HG03342 (cell line): ENCODE results near the gene PPP2R2B.
"Not testable (repeated sequence)": the region's sequence is repeated elsewhere in the genome, so short reads cannot be mapped to it uniquely, and the experiment has no call there.

Experiments used
- ATAC-seq: cut with Tn5 transposase; IDR thresholded peaks from one replicate; pipeline ENCODE4 v1.9.1; 2021; ENCODE audit warnings: mild to moderate bottlenecking, moderate library complexity; ENCODE audit not compliant: unreplicated experiment

The PPP2R2B gene

DNA sequence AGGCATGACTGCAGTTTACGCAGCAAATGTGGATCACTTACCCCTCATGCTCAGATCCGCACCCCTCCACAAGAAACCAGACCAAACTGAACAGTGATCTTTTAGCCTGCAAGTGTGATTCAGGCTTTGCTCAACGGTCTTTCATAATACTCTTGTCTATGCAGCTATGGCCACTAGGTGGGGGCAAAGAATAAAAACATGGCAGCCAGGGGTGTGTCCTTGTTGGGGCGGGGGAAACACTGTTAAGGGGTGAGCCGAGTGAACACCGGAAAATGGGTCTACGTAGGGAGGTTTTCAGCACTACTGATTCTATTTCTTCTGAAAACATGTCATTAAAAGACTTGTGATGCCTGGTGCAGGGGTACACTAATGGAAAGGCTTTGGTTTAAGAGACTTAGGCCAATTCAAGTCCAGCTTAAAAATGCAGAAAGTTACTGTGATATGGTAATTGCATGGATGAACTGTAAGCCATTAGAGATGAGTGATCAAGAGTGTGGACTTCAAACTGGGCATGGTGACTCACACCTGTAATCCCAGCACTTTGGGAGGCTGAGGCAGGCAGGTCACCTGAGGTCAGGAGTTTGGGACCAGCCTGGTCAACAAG is 312.7 kb downstream of the PPP2R2B start:
- peak; percentile 97 for ATAC-seq

DNA sequence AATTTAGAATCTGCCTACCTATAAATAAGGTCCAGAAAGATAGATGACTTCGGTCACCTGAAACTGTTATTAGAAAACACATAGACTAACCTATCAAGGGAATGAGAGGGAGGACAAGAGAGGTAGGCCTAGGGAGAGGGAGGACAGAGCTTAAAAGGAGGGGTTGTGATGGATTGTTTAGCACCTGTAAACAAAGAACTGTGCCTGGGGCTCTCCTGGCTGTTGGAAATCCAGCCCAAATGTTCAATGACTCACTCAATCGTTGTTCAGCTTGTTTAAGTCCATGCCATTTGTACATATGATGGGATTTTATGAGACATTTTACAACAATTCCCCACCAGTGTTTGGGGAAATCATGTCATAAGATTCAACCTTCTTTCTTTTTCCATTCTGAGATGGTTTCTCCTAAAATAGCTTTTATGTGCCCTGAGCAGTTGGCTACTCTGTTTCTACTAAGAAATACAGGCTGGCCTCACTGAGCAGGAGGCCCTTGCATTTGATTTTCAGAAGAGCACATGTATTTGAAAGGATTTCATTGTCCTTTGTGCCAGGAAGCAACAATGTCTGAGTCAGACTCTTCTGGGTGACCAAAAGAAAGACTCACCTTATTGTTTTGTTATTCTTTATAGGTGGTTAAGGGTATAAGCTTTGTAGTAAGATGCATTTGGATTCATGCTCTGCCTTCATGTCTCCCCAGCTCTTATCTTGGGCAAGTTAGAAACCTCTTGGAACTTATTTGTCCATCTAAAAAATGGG is 314.4 kb downstream of the PPP2R2B start:
- ATAC-seq, result no peak

DNA sequence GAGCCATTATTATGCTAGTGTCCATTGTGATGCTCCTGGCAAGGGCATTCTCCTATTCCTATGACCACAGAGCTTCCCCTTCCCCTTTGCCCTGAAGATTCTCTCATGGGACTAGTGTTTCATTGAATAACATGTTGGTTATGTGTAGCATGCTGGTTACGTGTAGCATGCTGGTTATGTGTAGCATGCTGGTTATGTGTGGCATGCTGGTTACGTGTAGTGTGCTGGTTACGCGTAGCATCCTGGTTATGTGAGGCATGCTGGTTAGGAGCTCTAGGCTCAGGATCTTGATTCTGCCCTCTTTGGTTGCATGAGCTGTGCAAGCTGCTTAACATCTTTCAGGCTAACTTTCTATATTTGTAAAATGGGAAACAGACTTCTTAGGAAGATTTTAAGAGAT is 316.1 kb downstream of the PPP2R2B start:
- ATAC-seq, result no peak

DNA sequence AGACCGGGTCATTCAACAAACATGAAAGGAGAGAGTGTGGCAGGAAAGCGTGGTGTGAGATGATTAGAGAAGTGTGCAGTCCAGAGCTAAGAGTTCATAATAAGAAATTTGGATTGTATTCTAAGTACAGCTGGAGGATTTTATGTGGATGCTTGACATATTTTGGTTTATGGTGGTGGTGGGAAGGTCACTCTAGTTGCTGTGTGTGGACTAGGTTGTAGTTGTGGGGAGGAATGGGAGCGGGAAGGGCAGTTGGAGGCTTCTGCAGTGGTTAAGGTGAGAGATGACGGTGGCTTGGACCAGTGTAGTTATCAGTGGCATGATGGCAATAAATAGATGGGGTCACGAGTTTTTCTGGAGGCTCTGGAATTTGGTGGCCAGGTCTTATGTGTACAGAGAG is 316.8 kb downstream of the PPP2R2B start:
- ATAC-seq, result no peak

DNA sequence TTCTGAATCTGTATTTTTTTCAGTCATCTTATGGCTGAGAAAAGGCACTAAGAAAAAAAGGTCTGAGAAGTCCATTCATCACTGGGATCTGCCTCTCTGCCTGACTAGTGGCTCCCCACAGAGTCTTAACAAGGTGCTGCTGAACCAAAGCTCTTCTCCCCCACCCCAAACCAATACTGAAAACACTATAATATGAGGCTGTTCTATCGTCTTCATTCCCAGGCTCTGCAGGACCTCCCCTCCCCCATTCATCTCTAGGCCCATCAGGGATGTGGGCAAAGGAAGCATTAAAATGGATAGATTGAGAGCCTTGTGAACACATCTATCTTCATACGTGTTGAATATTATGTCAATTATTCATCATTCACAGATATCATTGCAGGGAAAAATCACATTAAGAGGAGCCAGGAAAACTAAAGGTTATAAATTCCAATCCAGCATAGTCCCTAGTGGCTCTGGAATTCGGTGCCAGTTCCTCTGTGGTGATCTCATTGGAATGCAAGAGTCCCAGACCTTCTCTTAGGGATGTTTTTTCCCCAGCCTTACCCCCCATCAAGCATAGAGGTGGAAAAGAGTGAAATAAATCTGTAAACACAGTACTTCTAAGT is 318.2 kb downstream of the PPP2R2B start:
- no peak for ATAC-seq

DNA sequence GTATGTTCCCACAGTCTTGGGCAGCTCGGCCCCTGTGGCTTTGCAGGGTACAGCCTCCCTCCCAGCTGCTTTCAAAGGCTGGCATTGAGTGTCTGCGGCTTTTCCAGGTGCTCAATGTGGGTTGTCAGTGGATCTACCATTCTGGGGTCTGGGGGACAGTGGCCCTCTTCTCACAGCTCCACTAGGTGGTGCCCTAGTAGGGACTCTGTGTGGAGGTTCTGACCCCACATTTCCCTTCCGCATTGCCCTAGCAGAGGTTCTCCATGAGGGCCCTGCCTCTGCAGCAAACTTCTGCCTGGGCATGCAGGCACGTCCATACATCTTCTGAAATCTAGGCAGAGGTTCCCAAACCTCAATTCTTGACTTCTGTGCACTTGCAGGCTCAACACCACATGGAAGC is 321.7 kb downstream of the PPP2R2B start:
- ATAC-seq, result not testable (repeated sequence)

DNA sequence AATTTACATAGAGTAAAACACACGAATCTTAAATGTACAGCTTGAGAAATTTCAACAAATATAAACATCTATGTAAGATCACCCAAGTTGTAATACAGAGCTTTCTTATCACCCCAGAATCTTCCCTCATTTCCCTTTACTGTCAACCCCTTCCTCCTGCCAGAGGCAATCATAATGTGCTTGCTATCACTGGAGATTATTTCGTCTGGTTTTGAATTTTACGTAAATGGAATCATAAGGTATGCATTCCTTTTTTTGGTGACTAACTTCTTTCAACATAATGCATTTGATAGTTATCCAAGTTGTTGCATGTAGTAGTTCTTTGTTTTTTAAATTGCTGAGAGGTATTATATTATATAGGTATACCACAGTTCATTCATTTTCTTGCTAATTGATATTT is 325.1 kb downstream of the PPP2R2B start:
- ATAC-seq, result no peak

DNA sequence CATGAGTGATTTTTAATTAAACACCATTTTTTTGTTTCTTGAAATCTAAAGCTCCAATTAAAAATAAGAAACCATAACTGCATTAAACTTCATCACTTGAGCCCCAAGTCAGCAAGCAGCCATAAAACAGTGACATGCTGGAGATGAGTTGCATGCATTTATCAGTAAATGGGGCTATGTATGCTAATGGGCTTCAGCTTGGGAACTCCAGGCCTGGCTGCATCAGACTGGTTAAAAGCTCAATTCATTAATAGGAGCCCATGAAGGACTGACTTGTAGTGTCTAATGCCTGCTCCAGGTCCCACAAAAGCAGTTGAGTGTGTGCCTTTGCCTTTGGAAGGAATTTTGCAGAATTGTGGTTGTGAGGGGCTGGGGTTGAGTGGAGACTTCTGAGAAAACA is 328.9 kb downstream of the PPP2R2B start:
- no peak for ATAC-seq

DNA sequence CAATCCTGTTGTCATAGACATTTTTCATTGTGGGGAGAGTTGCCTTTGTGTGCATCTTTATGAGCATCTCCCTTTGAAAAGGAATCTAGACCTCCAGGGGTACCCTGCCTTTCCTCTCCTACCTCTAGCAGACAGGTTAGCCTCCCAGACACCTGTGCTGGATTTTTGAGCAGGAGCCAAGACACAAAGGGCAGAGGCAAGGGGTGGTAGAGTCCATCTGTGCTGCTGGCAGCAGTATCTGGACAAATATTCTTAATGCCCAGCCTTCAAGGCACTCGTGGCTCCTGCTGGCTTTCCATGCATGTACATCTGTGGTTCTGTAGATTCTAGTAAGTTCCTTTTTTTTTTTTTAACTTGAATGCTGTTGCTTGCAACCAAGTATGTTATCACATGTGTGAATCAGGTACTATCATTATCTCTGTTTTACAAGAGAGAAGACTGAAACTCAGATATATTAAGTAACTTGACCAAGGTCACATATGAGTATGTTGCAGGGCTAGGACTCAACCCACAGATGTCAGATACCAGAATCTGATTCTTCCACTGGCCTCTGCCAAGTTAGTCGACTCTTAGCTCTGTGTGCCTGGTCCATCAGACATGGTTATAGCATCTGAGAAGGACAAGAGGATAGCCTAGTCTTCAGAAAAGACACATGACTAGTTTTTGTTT is 329.6 kb downstream of the PPP2R2B start:
- no peak for ATAC-seq

DNA sequence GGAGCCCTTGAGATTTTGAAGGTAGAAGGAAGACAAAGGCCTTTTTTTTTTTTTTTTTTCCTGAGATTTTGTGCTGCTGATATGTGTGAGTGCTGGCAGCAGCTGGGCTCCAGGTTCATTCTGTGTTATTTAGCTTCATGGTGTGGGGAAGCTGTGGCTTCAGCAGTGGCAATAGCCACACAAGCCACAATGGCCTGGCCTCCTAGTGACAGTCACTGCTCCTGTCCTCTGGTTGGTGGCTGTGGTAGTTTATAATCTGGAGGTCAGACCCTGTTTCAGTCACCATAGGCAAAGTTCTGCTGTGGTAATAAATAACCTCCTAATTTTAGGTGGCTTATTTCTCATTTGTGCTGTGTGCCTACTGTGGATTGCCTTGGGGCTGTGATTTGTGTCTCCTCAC is 334.3 kb downstream of the PPP2R2B start:
- ATAC-seq, result no peak

DNA sequence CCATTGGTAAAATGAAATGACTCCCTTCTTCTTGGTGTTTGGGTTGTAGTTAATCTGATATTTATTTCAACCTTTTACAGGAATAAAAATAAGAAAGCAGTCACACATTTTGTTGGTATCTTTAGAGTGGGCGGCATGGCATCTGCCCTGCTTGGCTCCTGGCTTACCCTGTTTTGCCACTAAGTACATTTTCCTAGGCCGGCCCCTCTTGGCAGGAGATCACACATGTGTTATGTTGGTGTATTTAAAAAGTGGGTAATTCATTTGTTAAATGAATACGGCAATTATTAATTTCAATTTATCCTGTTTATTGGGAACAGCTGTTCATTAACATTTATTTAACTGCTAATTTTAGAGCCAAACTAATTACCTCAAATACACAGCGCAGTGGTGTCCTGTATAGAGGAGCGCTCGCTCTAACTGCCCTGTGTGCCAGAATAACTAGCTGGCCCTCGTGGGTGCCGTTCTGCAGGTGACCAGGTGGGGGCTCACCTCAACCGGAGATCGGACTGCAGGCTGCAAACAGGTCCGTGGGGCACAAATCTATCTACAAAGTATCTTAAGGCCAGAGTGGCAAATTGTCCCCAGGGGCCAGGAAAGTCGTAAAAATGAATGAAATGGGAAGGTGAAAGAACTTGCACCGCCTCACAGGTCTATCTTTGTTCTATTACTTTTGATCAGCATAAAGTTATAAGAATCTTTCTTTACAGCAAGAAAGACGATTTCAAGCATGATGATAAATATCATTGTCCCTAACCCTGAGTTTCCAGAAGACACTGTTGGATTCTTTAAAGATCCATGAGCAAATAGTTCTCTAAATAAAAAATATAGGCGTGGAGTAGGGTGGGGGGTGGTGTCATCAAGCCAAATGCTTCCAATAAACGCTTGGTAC is 336.4 kb downstream of the PPP2R2B start:
- peak; percentile 100 for ATAC-seq

DNA sequence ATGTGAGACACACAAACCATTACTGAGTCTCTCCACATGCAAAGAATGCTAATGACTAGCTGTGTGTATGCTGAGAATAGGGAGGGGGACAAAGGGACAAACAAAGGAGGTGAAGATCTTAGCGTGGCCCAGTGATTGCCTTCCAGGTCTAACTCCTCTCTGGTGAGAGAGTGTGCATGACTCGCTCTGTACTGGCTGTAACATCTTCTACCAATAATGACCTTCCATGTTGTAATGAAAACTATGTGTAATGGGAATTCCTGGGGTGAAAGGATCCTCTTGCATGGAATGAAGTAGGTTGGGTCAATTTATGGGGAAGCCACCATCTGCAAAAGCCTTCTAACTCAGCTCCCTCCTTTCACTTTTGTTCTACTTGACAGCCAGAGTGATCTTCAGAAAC is 338.1 kb downstream of the PPP2R2B start:
- ATAC-seq, result no peak

DNA sequence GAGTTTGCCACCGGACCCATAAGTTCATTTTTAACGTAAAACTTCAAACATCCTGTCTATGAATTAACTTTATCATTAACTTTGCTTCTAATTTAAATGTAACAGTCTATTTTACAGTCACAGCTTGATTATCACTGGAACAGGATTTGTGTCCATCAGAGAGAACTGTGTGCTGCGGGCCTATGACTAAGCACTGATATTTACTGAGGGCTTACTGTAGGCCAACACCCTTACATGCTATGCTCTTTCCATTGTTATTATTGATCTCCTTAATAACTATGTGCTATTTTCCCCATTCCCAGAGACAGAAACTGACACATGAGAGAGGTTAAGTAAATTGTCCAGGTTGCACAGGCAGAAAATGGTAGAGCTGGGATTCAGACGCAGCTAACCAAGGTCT is 338.6 kb downstream of the PPP2R2B start:
- no peak for ATAC-seq

DNA sequence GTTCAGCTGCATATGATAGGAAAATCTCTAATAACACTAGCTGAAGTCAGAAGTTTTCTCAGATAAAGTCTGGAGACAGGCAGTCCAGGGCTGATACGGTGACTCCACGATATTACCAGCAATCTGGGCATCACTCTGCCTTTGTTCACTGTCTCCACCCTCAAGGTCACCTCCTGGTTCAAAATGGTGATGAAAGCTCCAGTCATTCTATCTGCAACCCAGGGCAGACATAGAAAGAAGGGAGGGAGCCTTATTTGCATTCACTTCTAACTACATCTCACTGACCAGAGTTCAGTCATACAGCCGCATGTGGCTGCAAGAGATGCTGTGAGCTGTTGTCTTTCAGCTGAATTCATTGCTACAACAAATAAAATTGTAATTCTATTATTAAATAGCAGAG is 340.1 kb downstream of the PPP2R2B start:
- no peak for ATAC-seq

DNA sequence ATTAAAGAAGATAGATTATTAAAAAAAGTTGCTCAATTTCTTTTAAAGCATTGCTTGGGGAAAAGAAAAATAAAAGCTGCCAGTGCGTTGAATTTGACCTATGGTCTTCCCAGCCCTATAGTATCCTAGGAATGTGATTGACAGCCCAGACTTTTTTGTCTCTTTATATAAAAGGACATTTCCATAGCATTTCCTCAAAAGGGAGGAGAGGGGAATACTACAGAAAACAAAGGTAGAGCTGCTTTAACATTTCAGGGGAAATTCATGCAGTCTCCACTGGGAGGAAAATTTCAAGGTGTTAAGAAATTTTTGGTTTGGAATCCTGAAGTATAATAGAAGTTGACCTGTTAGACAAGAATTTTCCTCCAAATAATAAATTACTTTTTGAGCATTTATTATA is 344.7 kb downstream of the PPP2R2B start:
- no peak for ATAC-seq

DNA sequence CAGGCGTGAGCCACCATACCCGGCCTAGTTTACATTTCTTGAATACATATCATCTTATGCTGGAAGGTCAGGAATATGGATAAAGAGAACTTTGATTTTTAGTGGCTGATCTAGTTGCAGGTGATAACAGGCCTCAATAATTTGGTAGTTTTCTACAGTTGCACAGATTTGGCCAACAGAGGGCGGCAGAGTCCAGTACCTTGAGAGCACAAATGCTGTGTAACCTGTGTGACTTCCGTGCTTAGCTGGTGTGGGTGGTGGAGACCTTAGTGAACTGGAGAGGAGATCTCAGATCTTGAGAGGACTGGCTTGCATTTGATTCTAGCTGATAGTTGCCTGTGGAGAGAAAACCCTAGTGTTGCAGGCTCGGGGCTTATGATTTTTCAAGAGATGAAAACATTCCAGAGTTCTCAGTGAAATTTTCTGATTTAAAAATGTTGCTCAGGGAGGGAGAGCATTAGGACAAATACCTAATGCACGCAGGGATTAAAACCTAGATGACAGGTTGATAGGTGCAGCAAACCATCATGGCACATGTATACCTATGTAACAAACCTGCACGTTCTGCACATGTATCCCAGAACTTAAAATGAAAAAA is 345.2 kb downstream of the PPP2R2B start:
- peak; percentile 91 for ATAC-seq
